Astrocyte of the spinal cord (primary cell): ENCODE measurements around the gene MITF.

Source experiments
- DNase-seq: peaks from one replicate; pipeline ENCODE4 v3.0.0; 2011; ENCODE audit warnings: low read depth, low spot score
- H3K4me3 ChIP-seq: 2 replicates; pipeline ENCODE4 v1.5.1; 2011; ENCODE audit warnings: low read depth, mild to moderate bottlenecking, low read length, moderate library complexity
- CTCF ChIP-seq: IDR thresholded peaks from 2 replicates; pipeline ENCODE4 v1.5.1; 2012; ENCODE audit warnings: low read depth, mild to moderate bottlenecking, low read length, inconsistent platforms
- in situ Hi-C: cut with HindIII; loops from 2 replicates; pipeline ENCODE4 v1.10.0; 2017; ENCODE audit warnings: low sequenced_read_pairs

MITF gene

DNA sequence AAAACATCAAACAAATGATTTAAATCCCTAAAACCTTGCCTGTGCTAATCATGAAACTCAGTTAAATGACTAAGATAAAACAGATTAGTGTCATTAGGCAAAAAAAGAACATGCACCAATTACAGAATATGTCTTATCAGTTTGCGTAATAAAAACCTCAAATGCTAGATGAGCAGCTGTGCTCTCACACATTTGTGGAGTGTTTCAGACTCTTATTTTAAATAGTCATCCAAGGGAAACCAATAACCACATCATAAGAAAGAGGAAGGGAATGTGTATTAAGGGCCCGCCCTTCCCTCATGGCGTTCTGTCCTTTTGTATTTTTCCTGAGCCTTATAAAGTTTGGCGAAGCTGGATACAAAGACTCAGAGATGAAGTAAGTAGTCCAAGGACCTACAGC lies 266.8 kb downstream of the MITF start:
- DNase-seq, result no peak
- no peak for TF ChIP-seq CTCF
- no peak overlapping the region for H3K4me3 ChIP-seq
- in situ Hi-C loops, result no loop called here

DNA sequence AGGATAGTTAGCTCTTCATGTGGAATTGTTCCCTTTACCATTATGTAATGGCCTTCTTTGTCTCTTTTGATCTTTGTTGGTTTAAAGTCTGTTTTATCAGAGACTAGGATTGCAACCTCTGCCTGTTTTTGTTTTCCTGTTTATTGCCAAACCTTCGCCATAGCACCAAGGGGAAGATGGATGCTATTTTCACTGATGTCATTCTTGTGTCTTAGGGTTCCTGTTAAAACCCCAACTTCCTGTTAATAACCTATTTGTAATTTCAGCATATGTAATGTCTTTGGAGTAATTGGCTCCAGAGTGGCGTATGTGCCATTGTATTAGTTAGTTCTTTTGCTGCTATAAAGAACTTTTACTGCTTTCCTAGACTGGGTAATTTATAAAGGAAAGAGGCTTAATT lies 271.1 kb downstream of the MITF start:
- no peak for TF ChIP-seq CTCF
- DNase-seq, result no peak
- no peak overlapping the region for H3K4me3 ChIP-seq
- in situ Hi-C loops, result no loop called here

DNA sequence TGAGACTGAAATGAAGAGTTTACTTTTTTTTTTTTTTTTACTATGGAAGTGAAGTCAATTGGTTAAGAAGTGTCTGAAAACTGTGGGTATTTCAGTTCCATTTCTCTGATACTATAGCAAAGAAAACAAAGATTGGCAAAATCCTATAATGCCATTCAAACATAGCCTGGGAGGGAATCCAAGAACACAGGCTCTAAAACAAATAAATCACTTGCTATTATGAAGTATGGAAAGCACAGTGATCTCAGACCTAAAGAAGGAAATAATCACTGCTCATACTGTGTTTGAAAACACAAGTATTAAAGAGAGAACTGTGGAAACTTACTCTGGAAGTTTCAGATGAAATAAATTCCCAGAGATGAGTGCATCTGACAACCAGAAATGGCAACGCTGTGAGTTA lies 272.3 kb downstream of the MITF start:
- in situ Hi-C loops, result no loop called here
- TF ChIP-seq CTCF, result no peak
- no peak overlapping the region for H3K4me3 ChIP-seq
- peak; percentile 54 for DNase-seq
